HG03280 (cell line): Measurements from ENCODE around the gene KCTD11.
A peak's percentile ranks its signal among the peaks of the same experiment; 100 is the strongest.

Experiments
- ATAC-seq: cut with Tn5 transposase; IDR thresholded peaks from one replicate; pipeline ENCODE4 v1.9.1; 2021; ENCODE audit warnings: mild to moderate bottlenecking, moderate library complexity; ENCODE audit not compliant: unreplicated experiment

KCTD11 gene

DNA sequence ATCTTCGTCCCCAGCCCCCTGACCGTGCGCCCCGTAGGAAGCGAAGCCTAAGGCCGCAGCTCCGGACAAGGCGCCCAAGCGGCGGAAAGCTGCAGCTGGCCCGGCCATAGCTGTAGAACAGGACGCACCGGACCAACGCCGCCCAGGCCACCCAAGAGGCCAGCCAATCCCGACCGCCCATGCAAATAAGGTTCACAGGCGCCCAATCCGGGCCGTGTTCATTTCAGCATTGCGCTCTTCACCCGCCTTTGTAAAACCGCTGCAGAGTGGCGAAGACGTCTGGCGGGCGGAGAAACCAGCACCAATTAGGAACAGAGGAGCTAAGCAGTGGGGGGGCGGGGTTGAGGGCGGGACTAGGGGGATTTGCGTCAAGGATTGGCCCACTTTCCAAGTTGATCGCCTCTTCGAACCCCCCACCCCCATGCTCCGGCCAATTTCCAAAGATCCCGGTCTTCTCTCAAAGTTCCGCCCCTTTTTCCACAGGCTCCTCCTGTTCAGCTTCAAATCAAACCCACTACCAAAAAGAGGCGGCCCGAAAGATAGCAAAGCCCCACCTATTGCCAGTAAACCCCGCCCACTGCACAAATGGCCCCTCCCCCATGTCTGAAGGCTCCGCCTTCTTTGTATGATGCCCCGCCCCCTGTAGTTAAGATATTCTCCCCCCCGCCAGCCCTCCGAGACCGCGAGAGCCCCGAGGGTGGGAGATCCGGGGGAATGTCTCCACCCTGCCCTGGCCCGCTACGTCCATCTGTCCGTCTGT lies 52.2 kb downstream of the KCTD11 start, which contains the start of gene TMEM256:
TSS of gene TMEM256 (minus strand) at position 121 of the 760 bp plus-strand sequence. CDS start at position 108, 13 bp downstream.
- ATAC-seq = peak; percentile 93
